ENCODE measurements around the gene GCLM.

GRCh38 chr1:93905051-93905450 is 4.2 kb downstream of the GCLM start:
- TF ChIP-seq CTCF (IDR thresholded peaks at IDR 0.05) (no peak), POLR2A (IDR thresholded peaks at IDR 0.05) (no peak)
